GM23338 (cell line): Measurements from ENCODE around the gene MTPN.

ENCODE experiments used
- CREB1 ChIP-seq: fragments of 250-450 bp; sonication (Bioruptor Pico); IDR thresholded peaks from 2 replicates; pipeline ENCODE4 v1.5.0; 2020; ENCODE audit warnings: low read depth, mild to moderate bottlenecking, moderate library complexity
- CTCF ChIP-seq, 2 experiments: fragments of 200-600 bp in 1 of 2; sonication (generic) in 1 of 2; conservative IDR thresholded peaks; 2 replicates each; pipeline versions ENCODE4 v1.5.1 to v1.6.1; 2016 to 2017; ENCODE audit warnings: antibody characterized with exemption in 2 of 2, low read depth in 2 of 2, mild to moderate bottlenecking in 2 of 2, moderate library complexity in 1 of 2
- EZH2 ChIP-seq: fragments of 200-600 bp; sonication (generic); IDR thresholded peaks from one replicate; pipeline ENCODE4 v1.8.0; 2017; ENCODE audit warnings: antibody characterized with exemption, mild to moderate bottlenecking, low read depth; ENCODE audit not compliant: unreplicated experiment
- EZH2phosphoT487 ChIP-seq: fragments of 200-600 bp; sonication (generic); IDR thresholded peaks from one replicate; pipeline ENCODE4 v1.8.1; 2018; ENCODE audit warnings: antibody characterized with exemption; ENCODE audit not compliant: unreplicated experiment
- JUNB ChIP-seq: IDR thresholded peaks from one replicate; pipeline ENCODE4 v1.6.1; 2016; ENCODE audit warnings: antibody characterized with exemption; ENCODE audit not compliant: unreplicated experiment
- POLR2AphosphoS5 ChIP-seq: IDR thresholded peaks from 2 replicates; pipeline ENCODE4 v1.6.1; 2016; ENCODE audit warnings: antibody characterized with exemption, low read depth

GRCh38 chr7:135998081-135998480, 20.9 kb upstream of the MTPN start:
- TF ChIP-seq EZH2phosphoT487 (no peak), CTCF (conservative IDR thresholded peaks at IDR 0.05; ENCODE audit: low read depth in 2 of 2) (no peak), EZH2 (no peak), POLR2AphosphoS5 (no peak), CREB1 (CRISPR knock-in tag) (no peak), JUNB (no peak)
